GM23338 (cell line): ENCODE results near the gene FAM217B.

Experiments
- CREB1 ChIP-seq: fragments of 250-450 bp; sonication (Bioruptor Pico); IDR thresholded peaks from 2 replicates; pipeline ENCODE4 v1.5.0; 2020; ENCODE audit warnings: low read depth, mild to moderate bottlenecking, moderate library complexity
- CTCF ChIP-seq, 2 experiments: fragments of 200-600 bp in 1 of 2; sonication (generic) in 1 of 2; conservative IDR thresholded peaks; 2 replicates each; pipeline versions ENCODE4 v1.5.1 to v1.6.1; 2016 to 2017; ENCODE audit warnings: antibody characterized with exemption in 2 of 2, low read depth in 2 of 2, mild to moderate bottlenecking in 2 of 2, moderate library complexity in 1 of 2
- ETS1 ChIP-seq: IDR thresholded peaks from 2 replicates; pipeline ENCODE4 v1.6.1; 2016; ENCODE audit warnings: antibody characterized with exemption
- EZH2 ChIP-seq: fragments of 200-600 bp; sonication (generic); IDR thresholded peaks from one replicate; pipeline ENCODE4 v1.8.0; 2017; ENCODE audit warnings: antibody characterized with exemption, mild to moderate bottlenecking, low read depth; ENCODE audit not compliant: unreplicated experiment
- EZH2phosphoT487 ChIP-seq: fragments of 200-600 bp; sonication (generic); IDR thresholded peaks from one replicate; pipeline ENCODE4 v1.8.1; 2018; ENCODE audit warnings: antibody characterized with exemption; ENCODE audit not compliant: unreplicated experiment
- JUNB ChIP-seq: IDR thresholded peaks from one replicate; pipeline ENCODE4 v1.6.1; 2016; ENCODE audit warnings: antibody characterized with exemption; ENCODE audit not compliant: unreplicated experiment
- NANOG ChIP-seq: IDR thresholded peaks from 2 replicates; pipeline ENCODE4 v1.6.1; 2016; ENCODE audit warnings: antibody characterized with exemption, borderline replicate concordance
- POLR2AphosphoS5 ChIP-seq: IDR thresholded peaks from 2 replicates; pipeline ENCODE4 v1.6.1; 2016; ENCODE audit warnings: antibody characterized with exemption, low read depth
- REST ChIP-seq: IDR thresholded peaks from one replicate; pipeline ENCODE4 v1.6.1; 2018; ENCODE audit warnings: antibody characterized with exemption; ENCODE audit not compliant: unreplicated experiment
- STAT1 ChIP-seq: IDR thresholded peaks from one replicate; pipeline ENCODE4 v1.6.1; 2016; ENCODE audit warnings: antibody characterized with exemption; ENCODE audit not compliant: unreplicated experiment
- ZNF114 ChIP-seq: fragments of 250-450 bp; sonication (Bioruptor Pico); IDR thresholded peaks from 2 replicates; pipeline ENCODE4 v1.5.0; 2020; ENCODE audit warnings: mild to moderate bottlenecking, moderate library complexity
- ZNF331 ChIP-seq: fragments of 250-450 bp; sonication (Bioruptor Pico); IDR thresholded peaks from 2 replicates; pipeline ENCODE4 v1.5.0; 2020; ENCODE audit warnings: low read depth, mild to moderate bottlenecking, moderate library complexity
- ZNF462 ChIP-seq: fragments of 250-450 bp; sonication (Bioruptor Pico); IDR thresholded peaks from 2 replicates; pipeline ENCODE4 v1.5.0; 2020; ENCODE audit warnings: mild to moderate bottlenecking, moderate library complexity

- TF ChIP-seq ETS1 (no peak), POLR2AphosphoS5 (no peak), CTCF (conservative IDR thresholded peaks at IDR 0.05; ENCODE audit: low read depth in 2 of 2) (no peak), ZNF462 (CRISPR knock-in tag) (no peak), REST (no peak), EZH2 (no peak), STAT1 (no peak), CREB1 (no peak), JUNB (no peak), NANOG (no peak), EZH2phosphoT487 (no peak), ZNF114 (CRISPR knock-in tag) (no peak), ZNF331 (CRISPR knock-in tag) (no peak)
Measured at GRCh38 chr20:59997896-59998295, 57.7 kb downstream of the FAM217B start.
